ENCODE data around the gene LMNTD2. TPM values are rescaled to one million over a fixed set of nuclear protein-coding genes. Genes with fewer than 3 reads are reported as not detected.

Gene LMNTD2
- total RNA-seq = 1 to 10 TPM in 1 of 4 donors, under 1 TPM in 2, not detected in 1; 0.14 to 2.2 (median 0.51) TPM

- H3K4me1 ChIP-seq = peaks cover 0 to 12% of the 10 kb centered on the region in 2 donors
- peaks cover 0 to 3% of the 10 kb centered on the region in 2 donors for H3K27me3 ChIP-seq
- peak within 1 kb of the TSS in 1 of 2 donors; percentile 20 for H3K27ac ChIP-seq
- peak in 1 of 2 donors; percentile 45 for TF ChIP-seq POLR2A (IDR thresholded peaks at IDR 0.05)
- TF ChIP-seq CTCF (IDR thresholded peaks at IDR 0.05) = peak in 1 of 4 experiments; percentile 15
- no peaks in the 10 kb centered on the region for H3K36me3 ChIP-seq
- intact Hi-C loops (cut with DNase I; ENCODE audit: low total_unique reads) = no loop called here
- no peaks in the 10 kb centered on the region for H3K9me3 ChIP-seq
- peak; percentile 85 to 87 for DNase-seq
- H3K4me3 ChIP-seq = peak within 1 kb of the TSS; percentile 46 to 76
Measured at GRCh38 chr11:560305-561147, at the start of gene LMNTD2, which contains the start of gene RASSF7. Gene LMNTD2, minus strand, starts transcription at chr11:560738. Its CDS starts 22 bp downstream, at chr11:560716. Gene RASSF7, plus strand, starts transcription at chr11:560970. Its CDS starts 799 bp downstream, at chr11:561769.

DNA sequence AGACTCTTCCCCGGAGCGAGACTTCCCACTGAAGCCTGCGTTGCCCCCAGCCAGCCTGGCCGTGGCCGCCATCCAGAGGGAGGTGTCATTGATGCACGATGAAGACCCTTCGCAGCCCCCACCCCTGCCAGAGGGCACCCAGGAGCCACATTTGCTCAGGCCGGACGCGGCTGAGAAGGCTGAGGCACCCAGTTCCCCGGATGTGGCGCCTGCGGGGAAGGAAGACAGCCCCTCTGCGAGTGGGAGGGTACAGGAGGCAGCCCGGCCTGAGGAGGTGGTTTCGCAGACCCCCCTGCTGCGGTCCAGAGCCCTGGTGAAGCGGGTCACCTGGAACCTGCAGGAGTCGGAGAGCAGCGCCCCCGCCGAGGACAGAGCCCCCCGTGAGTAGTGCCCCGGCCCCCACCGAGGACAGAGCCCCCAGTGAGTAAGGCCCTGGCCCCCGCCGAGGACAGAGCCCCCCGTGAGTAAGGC is 48.8 kb upstream of the LMNTD2 start:
- intact Hi-C loops (cut with DNase I; ENCODE audit: low total_unique reads) = no loop called here
- no peak overlapping the region for H3K4me3 ChIP-seq
- no peak for DNase-seq
- peaks cover 0 to 4% of the 10 kb centered on the region in 2 donors for H3K4me1 ChIP-seq
- no peaks in the 10 kb centered on the region for H3K9me3 ChIP-seq
- H3K36me3 ChIP-seq = no peaks in the 10 kb centered on the region
- no peaks in the 10 kb centered on the region for H3K27me3 ChIP-seq
- no peak overlapping the region for H3K27ac ChIP-seq
- TF ChIP-seq POLR2A (IDR thresholded peaks at IDR 0.05) (no peak), CTCF (IDR thresholded peaks at IDR 0.05) (no peak)

DNA sequence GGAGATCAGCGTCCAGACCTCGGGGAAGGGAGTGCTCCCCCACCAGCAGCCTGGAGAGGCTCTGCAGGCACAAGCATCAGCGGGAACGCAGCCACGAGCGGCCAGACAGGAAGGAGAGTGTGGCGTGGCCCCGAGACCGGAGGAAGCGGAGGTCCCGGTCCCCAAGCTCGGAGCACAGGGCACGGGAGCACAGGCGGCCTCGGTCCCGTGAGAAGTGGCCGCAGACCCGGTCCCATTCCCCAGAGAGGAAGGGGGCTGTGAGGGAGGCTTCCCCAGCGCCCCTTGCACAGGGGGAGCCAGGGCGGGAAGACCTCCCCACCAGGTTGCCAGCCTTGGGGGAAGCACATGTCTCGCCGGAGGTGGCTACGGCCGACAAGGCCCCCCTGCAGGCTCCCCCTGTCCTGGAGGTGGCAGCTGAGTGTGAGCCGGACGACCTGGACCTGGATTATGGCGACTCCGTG is 48.3 kb upstream of the LMNTD2 start:
- intact Hi-C loops (cut with DNase I; ENCODE audit: low total_unique reads) = no loop called here
- H3K4me3 ChIP-seq = no peak overlapping the region

GRCh38 chr11:607971-608659 is 47.6 kb upstream of the LMNTD2 start:
- no peaks in the 10 kb centered on the region for H3K9me3 ChIP-seq
- no peaks in the 10 kb centered on the region for H3K27me3 ChIP-seq
- H3K27ac ChIP-seq = no peak overlapping the region
- DNase-seq = no peak
- no peak for TF ChIP-seq POLR2A (IDR thresholded peaks at IDR 0.05)
- no peak for TF ChIP-seq CTCF (IDR thresholded peaks at IDR 0.05)
- intact Hi-C loops (cut with DNase I; ENCODE audit: low total_unique reads) = no loop called here
- no peak overlapping the region for H3K4me3 ChIP-seq
- peaks cover 0 to 4% of the 10 kb centered on the region in 2 donors for H3K4me1 ChIP-seq
- H3K36me3 ChIP-seq = no peaks in the 10 kb centered on the region

More for the DNA sequence above, 48.3 kb upstream of the LMNTD2 start:
- DNase-seq = no peak
- H3K36me3 ChIP-seq = no peaks in the 10 kb centered on the region
- no peak overlapping the region for H3K27ac ChIP-seq
- H3K27me3 ChIP-seq = no peaks in the 10 kb centered on the region
- TF ChIP-seq CTCF (IDR thresholded peaks at IDR 0.05) (no peak), POLR2A (IDR thresholded peaks at IDR 0.05) (no peak)
- no peaks in the 10 kb centered on the region for H3K9me3 ChIP-seq
- H3K4me1 ChIP-seq = peaks cover 0 to 4% of the 10 kb centered on the region in 2 donors

Data from uterus (tissue), 4 donors.